HuH-7.5 (cell line): ENCODE measurements around the gene ZAR1.

ENCODE experiments used
- DNase-seq: peaks from one replicate; pipeline ENCODE4 v3.0.0; 2011; ENCODE audit warnings: low spot score

Gene ZAR1

GRCh38 chr4:48490680-48491513 lies 845 bp downstream of the ZAR1 start:
- DNase-seq = no peak

GRCh38 chr4:48491514-48492176 lies 1.6 kb downstream of the ZAR1 start:
- no peak for DNase-seq

GRCh38 chr4:48493452-48494100 lies 3.5 kb downstream of the ZAR1 start:
- no peak for DNase-seq

GRCh38 chr4:48495941-48496340 lies 5.9 kb downstream of the ZAR1 start:
- DNase-seq = no peak

GRCh38 chr4:48498895-48499294 lies 8.8 kb downstream of the ZAR1 start:
- no peak for DNase-seq

- no peak for DNase-seq
These were observed 9.6 kb downstream of the ZAR1 start for GRCh38 chr4:48499551-48500066.

- DNase-seq = no peak
These were observed 13.4 kb downstream of the ZAR1 start for GRCh38 chr4:48503233-48504025.

- DNase-seq = no peak
These were observed 13.9 kb downstream of the ZAR1 start for GRCh38 chr4:48504026-48504330.

GRCh38 chr4:48504352-48504751 lies 14.3 kb downstream of the ZAR1 start:
- no peak for DNase-seq

- no peak for DNase-seq
These were observed 16.7 kb downstream of the ZAR1 start for GRCh38 chr4:48506716-48507115.

GRCh38 chr4:48509543-48509942 lies 19.5 kb downstream of the ZAR1 start:
- no peak for DNase-seq

- DNase-seq = no peak
These were observed 28.1 kb downstream of the ZAR1 start for GRCh38 chr4:48518143-48518542.

GRCh38 chr4:48526406-48526805 lies 36.4 kb downstream of the ZAR1 start:
- DNase-seq = no peak

GRCh38 chr4:48538358-48538757 lies 48.3 kb downstream of the ZAR1 start:
- DNase-seq = no peak

GRCh38 chr4:48539597-48539996 lies 49.5 kb downstream of the ZAR1 start:
- DNase-seq = no peak

- DNase-seq = no peak
These were observed 52.8 kb downstream of the ZAR1 start for GRCh38 chr4:48542888-48543287.

- no peak for DNase-seq
These were observed 53.7 kb downstream of the ZAR1 start for GRCh38 chr4:48543796-48544195.
